GM18858 (cell line): Measurements from ENCODE around the gene NOP53.
"Not testable (repeated sequence)": the region's sequence is repeated elsewhere in the genome, so short reads cannot be mapped to it uniquely, and the experiment has no call there.

ENCODE experiments used
- ATAC-seq: cut with Tn5 transposase; IDR thresholded peaks from one replicate; pipeline ENCODE4 v1.9.1; 2021; ENCODE audit not compliant: unreplicated experiment

Gene NOP53

DNA sequence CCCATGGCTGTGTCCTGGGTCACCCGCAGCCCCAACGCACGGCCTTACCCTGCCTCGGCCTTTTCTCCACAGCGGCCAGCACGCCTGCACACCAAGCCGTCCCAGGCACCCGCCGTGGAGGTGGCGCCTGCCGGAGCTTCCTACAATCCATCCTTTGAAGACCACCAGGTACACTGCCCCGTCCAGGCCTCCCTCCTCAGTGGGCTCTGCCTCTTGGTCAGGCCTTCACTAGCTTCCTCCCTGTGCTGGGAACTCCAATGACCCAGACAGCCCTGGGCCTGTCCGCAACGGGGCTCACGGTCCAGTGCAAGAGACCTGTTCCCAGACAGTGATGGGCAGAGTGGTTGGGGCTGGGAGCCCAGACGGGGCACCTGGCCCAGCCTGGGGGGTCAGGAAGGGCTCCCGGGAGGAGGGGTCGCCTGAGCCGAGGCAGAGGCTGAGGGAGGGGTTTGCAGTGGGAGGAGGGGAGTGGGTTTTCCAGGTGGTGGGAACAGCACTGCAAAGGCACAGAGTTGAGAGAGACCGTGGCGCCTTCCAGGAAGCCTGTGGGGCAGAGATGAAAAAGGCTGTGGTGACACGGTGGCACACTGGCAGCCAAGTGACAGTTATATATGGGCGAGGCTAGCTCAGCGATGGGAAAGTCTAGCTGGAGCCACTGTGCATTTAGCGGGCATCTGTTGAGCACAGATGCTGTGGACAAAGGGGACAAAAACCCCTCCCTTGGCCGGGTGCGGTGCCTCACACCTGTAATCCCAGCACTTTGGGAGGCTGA, 7.3 kb downstream of the NOP53 start:
- no peak for ATAC-seq

DNA sequence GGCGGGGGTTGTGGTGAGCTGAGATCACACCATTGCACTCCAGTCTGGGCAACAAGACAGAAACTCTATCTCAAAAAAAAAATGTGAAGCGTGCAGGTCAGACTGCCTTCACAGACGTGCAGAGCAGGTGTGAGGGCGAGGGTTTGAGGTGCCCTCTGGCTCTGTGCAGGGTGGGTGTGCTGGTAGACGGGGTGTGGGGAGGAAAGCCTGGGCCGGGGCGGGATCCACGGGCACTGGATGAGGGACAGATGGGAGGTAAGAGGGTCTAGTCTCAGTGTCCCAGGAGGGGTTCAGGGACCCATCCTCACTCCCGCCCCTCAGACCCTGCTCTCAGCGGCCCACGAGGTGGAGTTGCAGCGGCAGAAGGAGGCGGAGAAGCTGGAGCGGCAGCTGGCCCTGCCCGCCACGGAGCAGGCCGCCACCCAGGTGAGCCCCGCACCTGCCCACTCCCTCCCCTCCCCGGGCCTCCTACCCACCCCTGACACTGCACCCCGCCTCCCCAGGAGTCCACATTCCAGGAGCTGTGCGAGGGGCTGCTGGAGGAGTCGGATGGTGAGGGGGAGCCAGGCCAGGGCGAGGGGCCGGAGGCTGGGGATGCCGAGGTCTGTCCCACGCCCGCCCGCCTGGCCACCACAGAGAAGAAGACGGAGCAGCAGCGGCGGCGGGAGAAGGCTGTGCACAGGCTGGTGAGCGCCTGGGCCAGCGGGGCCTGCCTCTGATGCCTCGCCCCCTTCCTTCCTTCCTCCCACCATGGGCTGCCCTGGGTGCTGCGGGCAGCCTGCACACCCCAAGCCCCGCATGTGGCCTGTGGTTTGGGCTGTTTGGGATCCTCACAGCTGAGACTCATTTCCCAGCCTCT, 9.1 kb downstream of the NOP53 start:
- ATAC-seq = no peak

DNA sequence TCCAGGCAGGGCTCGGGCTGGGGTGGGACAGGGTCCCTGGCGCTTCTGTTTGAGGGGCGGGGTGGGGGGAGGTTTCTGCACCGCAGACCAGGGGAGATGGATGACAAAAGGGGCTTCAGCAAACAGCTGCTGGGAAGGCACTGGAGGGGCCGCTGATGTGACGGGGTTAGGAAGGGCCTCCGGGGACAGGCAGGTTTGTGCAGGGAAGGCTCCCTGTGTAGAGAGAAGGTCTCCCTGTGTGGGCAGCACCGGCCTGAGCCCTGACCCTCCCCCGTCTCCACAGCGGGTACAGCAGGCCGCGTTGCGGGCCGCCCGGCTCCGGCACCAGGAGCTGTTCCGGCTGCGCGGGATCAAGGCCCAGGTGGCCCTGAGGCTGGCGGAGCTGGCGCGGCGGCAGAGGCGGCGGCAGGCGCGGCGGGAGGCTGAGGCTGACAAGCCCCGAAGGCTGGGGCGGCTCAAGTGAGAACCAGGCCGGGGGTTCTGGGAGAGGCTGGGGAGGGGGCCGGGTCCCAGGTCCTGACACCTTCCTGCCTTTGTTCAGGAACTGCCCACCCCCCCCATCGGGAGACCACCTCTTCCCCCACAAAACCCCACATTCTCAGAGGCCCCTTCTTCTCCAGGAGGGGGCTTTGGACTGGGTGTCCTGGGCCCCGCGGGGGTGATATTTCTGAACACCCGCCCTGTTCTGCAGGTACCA, 9.9 kb downstream of the NOP53 start:
- no peak for ATAC-seq

DNA sequence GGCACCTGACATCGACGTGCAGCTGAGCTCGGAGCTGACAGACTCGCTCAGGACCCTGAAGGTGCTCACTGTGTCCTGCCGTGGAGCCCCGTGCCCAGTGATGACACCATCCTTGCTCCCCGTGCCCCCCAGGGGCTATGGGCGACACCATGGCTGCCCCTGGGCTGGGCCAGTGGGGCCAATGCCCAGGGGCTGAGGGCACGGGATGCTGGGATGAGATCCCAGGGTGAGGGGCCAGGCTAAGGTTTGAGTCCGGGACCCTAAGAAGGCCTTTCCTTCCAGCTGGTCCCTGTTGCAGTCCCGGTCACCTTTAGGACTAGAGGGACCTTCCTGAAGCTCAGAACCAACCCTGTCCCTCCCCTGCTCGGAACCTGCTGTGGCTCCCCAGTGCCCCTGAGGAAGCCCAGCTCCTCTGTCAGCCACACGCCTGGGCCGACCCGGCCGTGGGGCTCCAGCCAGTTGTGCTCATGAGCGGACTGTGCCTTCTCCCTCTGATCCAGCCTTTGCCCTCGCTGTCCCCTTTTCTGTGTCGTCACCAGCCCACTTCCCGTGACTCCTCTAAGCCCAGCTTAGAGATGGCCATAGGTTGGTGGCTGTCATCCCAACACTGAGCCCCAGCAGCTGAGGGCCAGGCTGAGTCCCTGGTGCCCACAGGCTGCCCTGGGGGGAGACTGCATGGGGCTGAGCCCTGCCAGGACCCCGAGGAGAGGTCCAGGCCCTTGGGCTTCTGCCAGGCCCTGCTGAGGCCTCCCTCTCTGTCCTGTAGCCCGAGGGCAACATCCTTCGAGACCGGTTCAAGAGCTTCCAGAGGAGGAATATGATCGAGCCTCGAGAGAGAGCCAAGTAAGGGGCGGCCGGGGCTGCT, 10.6 kb downstream of the NOP53 start:
- ATAC-seq = no peak

DNA sequence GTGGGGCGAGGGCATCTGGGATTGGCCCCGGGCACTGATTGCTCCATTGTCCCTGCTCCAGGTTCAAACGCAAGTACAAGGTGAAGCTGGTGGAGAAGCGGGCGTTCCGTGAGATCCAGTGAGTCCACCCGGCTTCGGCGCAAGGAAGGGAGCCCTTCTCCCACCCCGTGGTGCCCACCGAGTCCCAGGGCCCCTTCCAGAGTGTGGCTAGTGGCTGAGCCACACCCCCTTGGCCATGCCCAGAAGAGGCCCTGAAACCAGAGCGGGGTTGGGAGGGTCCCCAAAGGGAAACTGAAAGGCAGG, 11.2 kb downstream of the NOP53 start:
- no peak for ATAC-seq

DNA sequence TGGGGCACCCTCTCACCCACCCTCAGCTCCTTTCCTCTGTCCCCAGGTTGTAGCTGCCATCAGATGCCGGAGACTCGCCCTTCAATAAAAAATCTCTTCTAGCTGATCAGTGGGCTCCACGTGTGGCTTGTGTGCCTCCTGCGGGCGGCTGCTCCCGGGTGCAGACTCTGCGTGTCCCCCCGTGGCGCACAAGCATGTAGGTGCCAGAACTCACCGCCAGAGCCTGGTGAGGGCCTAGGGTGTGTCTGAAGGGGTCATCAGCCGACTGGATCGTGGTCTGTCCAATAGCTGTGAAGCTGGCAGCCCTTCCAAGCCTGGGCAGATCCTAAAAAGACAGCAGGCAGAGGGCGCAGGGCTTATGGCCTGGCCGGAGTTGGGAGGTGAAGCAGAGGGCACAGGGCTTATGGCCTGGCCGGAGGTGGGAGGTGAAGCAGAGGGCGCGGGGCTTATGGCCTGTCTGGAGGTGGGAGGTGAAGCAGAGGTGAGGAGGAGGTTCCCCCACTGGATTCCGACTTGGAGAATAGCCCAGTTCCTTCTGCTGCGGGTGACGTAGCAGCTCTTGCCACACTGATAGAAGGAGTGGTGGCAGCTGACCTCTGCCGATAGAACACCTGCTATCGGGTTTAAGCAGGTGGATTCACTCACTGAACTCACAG, 11.7 kb downstream of the NOP53 start:
- ATAC-seq = no peak

DNA sequence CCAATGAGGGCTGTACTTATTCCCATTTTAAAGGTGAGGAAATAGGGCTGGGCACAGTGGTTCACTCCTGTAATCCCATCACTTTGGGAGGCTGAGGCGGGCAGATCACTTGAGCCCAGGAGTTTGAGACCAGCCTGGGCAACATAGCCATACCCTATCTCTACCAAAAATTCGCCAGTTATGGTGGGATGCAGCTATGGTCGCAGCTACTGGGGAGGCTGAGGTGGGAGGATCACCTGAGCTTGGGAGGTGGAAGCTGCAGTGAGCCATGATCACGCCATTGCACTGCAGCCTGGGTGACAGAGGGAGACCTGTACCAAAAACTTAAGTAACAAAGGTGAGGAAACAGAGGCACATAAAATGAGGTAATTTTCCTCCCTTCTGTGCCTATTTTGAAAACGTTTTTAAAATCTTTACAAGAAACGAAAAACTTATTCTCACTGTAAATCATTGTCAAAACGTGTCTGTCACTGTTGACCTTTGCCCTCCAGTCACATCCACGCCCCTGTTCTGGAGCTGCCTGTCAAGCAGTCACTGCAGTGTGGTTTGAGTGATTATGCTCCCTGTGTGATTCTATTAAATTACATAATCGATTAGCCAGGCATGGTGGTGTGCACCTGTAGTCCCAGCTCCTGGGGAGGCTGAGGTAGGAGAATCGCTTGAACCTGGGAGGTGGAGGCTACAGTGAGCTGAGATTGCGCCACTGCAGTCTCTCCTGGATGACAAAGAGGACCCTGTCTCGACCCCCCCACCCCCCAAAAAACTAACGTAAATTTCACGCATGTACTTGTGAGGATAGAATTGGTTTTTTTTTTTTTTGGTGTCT, 12.5 kb downstream of the NOP53 start:
- no peak for ATAC-seq

DNA sequence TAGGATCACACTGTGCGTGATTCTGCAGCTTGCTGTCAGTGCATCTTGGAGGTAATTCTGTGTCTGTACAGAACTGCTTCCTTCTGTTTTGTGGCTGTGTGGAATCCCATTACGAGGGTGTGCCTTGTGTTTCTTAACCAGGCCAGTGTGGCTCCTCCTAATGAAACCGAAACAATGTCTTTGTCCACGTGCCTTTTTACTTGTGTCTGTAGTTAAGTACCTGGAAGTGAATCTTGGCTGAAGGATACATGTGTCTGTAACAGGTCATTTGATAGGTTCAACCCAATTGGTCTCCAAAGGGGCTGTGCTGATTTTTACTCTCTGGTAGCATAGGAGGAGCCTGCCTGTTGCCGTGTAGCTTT, 13.1 kb downstream of the NOP53 start:
- ATAC-seq = no peak

DNA sequence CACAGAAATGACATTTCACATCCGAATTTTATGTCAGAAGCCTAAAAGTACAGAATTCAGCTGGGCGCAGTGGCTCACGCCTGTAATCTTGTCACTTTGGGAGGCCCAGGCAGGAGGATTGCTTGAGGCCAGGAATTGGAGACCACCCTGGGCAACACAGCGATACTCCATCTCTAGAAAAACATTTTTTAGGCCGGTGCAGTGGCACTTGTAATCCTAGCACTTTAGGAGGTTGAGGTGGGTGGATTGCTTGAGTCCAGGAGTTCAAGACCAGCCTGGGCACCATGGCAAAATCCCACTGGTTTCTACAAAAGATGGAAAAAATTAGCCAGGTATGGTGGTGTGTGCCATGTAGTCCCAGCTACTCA, 15.3 kb downstream of the NOP53 start:
- ATAC-seq = no peak

DNA sequence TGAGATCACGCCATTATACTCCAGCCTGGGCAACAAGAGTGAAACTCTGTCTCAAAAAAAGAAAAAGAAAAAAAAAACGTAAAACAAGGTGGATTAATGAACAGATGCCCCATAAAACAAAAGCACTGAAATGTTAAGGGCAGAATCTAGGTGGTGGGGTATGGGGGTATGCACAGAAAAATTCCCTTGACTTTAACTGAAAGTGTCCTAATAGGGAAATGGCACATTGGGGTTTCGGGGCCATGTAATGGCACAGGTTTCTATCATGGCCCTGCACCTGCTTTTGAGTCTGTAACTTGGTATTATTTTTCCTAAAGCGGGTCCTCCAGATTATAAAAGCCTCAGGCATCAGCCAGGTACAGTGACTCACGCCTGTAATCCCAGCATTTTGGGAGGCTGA, 16.2 kb downstream of the NOP53 start:
- ATAC-seq = no peak

DNA sequence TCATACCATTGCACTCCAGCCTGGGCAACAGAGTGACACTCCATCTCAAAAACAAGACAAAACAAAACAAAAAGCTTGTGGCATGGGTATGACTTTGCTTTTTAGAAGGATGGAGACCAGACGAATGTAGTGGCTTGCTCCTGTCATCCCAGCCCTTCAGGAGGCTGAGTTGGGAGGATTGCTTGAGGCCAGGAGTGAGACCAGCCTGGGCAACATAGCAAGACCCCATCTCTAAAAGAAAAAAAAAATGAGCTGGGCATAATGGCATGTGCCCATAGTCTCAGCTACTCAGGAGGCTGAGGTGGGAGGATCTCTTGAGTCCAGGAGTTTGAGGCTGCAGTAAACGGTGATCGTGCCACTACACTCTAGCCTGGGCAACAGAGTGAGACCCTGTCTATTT, 16.8 kb downstream of the NOP53 start:
- no peak for ATAC-seq

DNA sequence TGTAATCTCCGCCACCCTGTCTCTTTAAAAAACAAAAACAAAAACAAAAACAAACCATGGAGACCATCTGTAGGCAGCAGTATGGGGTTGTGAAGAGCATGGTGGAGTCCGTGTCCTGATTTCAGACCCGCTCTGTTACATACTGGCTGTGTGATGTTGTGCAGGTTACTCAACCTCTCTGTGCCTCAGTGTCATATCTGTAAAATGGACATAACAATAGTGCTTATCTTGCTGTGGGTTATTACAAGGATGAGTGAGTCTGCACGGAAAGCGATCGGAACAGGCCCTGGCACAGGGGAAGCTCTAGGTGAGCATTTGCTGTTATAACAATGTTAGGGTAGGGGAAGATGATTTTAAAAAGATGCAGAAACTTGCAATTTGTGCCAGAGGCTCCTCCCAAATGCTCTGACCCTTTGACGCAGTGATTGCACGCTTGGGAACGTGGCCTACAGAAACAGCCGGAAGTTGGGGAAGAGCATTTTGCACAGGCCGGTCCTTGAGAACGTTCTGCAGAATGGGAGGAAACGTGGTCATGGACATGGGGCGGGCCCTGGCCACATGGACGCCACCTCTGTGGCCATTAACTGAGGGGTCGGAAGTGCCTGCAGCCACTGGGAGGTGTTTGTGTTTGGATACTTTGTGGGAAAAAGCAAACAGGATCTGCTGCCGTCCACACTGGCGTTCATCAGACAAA, 17.4 kb downstream of the NOP53 start:
- ATAC-seq = no peak

DNA sequence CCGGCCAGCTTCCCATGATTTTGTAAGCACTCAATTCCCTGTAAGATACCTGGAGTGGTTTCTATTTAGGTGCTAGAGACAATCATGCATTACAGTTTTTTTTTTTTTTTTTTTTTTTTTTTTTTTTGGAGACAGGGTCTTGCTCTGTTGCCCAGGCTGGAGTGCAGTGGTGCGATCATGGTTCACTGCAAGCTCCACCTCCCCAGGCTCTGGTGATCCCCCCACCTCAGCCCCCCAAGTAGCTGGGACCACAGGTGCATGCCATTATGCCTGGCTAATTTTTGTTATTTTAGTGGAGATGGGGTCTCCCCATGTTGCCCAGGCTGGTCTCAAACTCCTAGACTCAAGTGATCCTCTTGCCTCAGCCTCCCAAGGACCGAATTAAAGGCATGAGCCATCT, 19.4 kb downstream of the NOP53 start:
- ATAC-seq = not testable (repeated sequence)

DNA sequence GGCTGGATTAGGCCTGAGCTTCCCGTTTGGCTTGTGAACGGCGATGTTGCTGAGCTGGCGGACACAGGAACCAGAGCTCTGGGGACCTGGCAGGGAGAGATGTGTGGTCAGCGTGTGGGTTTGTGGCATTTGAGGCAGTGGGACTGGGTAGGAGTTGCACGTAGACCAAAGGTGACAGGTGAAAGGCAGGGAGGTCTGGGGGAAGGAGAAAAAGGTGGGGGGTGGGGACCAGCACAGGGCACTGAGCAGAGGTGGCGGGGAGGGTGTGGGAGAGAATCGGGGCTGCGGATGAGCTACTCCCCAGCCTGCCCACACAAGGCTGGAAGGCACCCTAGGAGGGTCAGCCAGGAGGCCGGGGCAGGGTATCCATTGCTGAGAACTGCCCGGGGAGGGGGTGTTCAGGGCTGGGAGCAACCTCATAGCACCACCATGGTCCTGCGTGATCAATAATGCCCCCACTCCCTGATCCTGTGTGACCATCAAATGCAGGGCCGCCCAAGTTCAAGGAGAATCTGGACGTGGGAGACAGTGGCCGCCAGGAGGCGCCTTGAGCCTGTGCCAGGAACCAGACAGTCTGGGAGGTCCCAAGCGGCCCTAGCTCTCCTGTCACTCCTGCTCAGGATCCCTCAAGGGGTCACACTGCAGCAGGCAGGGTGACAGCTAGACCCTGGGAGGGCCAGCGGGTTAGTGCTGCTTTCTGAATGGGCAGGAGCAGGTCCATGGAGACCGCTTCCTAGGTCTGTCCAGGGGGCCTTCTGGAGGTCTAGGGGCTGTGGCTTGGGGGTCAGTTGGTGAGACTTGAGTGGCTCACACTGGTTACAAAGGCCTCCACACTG, 20.4 kb downstream of the NOP53 start:
- no peak for ATAC-seq

DNA sequence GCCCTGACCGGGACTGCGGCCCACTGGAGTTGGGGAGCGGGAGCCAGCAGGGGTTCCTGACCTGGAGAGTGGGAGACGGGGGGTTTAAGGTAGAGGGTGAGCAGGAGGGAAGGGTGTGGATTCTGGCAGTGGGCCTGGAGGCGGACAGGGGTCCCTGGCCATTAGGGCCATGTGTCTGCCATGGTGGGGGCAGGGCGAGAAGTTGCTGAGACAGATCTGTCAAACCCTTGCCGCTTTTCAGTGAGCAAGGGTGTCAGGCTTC, 20.9 kb downstream of the NOP53 start:
- no peak for ATAC-seq

DNA sequence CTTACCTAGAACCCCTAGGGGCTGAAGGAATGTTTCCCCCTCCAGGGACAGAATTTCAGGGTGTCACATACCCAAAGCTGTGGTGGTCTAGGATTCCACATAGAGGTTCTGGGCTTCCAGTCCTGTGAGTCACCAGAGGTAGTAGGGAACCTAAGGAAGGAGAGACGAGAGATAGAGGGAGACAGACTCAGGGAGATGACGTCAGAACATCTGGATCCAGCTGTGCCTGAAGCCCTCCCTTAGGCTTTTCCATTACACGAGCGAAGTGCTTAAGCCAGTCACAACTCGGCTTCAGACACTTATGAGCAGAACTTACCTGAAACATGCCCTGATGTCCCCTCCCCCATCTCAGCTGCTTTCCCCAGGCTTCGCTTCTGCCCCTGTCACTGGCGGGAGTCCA, 21.3 kb downstream of the NOP53 start:
- no peak for ATAC-seq

DNA sequence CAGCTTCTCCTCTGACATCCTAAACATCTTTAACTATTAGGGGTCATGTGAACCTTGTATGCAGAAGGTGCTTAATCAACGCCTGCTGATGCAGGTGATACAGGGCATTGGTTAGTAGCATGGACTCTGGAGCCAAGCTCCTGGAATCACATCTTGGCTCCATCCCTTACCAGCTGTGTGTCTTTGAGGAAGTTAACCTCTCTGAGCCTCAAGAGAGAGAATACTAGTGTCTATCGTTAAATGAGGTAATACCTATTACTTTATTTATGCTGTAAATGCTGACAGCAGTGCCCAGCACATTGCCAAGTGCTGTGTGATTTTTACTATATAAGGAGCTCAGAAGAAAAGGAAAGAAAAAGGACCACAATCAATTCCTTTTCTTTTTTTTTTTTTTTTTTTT, 22.0 kb downstream of the NOP53 start:
- ATAC-seq = no peak

DNA sequence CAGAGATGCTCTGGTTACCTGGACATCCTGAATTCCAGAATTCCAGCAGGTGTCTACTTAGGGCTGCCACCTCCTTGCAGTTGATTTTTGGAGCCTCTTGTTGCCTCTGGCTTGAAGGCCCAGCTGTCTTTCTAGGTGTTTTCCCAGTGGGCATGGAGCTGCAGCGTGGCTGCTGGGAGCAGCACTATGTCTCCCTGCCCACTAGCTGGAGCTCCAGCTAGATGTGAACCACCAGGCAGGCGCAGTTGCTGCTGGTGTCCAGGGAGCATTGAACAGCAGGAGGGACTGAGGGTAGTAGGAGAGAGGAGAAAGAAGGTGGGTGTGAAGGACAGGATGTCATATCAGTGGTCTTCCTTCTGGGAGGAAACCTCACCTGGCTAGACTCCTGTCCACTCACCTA, 23.3 kb downstream of the NOP53 start:
- no peak for ATAC-seq

DNA sequence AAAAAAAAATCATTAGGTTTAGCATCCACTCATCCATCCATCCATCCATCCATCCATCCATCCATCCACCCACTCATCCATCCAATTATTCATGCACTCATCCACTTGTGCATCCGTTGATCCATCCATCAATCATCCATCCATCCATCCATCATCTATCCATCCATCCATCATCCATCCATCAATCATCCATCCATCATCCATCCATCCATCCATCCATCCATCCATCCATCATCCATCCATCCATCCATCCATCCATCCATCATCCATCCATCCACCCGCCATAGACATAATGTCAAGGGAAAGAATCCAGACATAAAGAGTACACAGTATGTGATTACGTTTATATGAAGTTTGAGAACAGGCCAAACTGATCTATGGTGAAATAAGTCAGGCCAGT, 24.2 kb downstream of the NOP53 start:
- no peak for ATAC-seq
